A673 (cell line): Measurements from ENCODE around the gene ITGB1BP2. TPM values are rescaled to one million over a fixed set of nuclear protein-coding genes. Genes with fewer than 3 reads are reported as not detected.
"Not testable (repeated sequence)": the region's sequence is repeated elsewhere in the genome, so short reads cannot be mapped to it uniquely, and the experiment has no call there.

ENCODE experiments used
- BruUV-seq: library from RNA; stranded (reverse); fragments of 400-500 nt; replicated peaks from 2 replicates; lab custom pipeline; 2021; lab: Mats Ljungman, UMichigan
- CTCF ChIA-PET: fragments of 300-600 bp; sonication (Branson Sonifier 250); formaldehyde crosslinking; loops from one replicate; lab custom pipeline; 2022; ENCODE audit warnings: antibody characterized with exemption; lab: Charles Lee
- POLR2A ChIA-PET: fragments of 300-600 bp; sonication (Branson Sonifier 250); formaldehyde crosslinking; loops from one replicate; lab custom pipeline; 2022; ENCODE audit warnings: antibody characterized with exemption; ENCODE audit not compliant: low non-redundant PET; lab: Charles Lee
- DNase-seq: peaks from one replicate; pipeline ENCODE4 v3.0.0-alpha.2; 2015; ENCODE audit warnings: low spot score
- H3K27ac ChIP-seq: fragments of 200-600 bp; sonication (generic); 2 replicates; pipeline ENCODE4 v1.5.1; 2016; ENCODE audit warnings: mixed run types, low read depth, mild to moderate bottlenecking, mixed read lengths, antibody characterized with exemption, low read length; ENCODE audit not compliant: poor library complexity, severe bottlenecking
- H3K27me3 ChIP-seq: fragments of 200-600 bp; sonication (generic); replicated peaks from 2 replicates; pipeline ENCODE4 v1.6.1; 2017; ENCODE audit warnings: mixed run types, low read depth, mild to moderate bottlenecking, mixed read lengths, antibody characterized with exemption, low read length; ENCODE audit not compliant: insufficient read depth, poor library complexity
- H3K36me3 ChIP-seq: fragments of 200-600 bp; sonication (generic); 2 replicates; pipeline ENCODE4 v1.6.1; 2016; ENCODE audit warnings: mixed run types, mild to moderate bottlenecking, mixed read lengths, antibody characterized with exemption, low read length; ENCODE audit not compliant: insufficient read depth, poor library complexity, severe bottlenecking
- H3K4me1 ChIP-seq: fragments of 200-600 bp; sonication (generic); 2 replicates; pipeline ENCODE4 v1.6.1; 2017; ENCODE audit warnings: mixed run types, mild to moderate bottlenecking, mixed read lengths, antibody characterized with exemption, low read length; ENCODE audit not compliant: insufficient read depth, poor library complexity, severe bottlenecking
- H3K4me3 ChIP-seq: fragments of 200-600 bp; sonication (generic); 2 replicates; pipeline ENCODE4 v1.5.1; 2016; ENCODE audit warnings: low read depth, mixed run types, mild to moderate bottlenecking, mixed read lengths, low read length; ENCODE audit not compliant: poor library complexity, severe bottlenecking
- H3K9me3 ChIP-seq: fragments of 200-600 bp; sonication (generic); 2 replicates; pipeline ENCODE4 v1.6.1; 2016; ENCODE audit warnings: mixed run types, low read depth, mild to moderate bottlenecking, mixed read lengths, antibody characterized with exemption, low read length; ENCODE audit not compliant: poor library complexity, severe bottlenecking
- CTCF ChIP-seq: fragments of 300-800, 200-600 bp; sonication (generic); conservative IDR thresholded peaks from 2 replicates; pipeline ENCODE4 v1.5.1; 2017; ENCODE audit warnings: low read depth, mild to moderate bottlenecking, antibody characterized with exemption, low read length, moderate library complexity, mixed read lengths
- EZH2 ChIP-seq: fragments of 200-600 bp; sonication (generic); IDR thresholded peaks from 2 replicates; pipeline ENCODE4 v1.6.1; 2017; ENCODE audit warnings: borderline replicate concordance, low read depth, mild to moderate bottlenecking, mixed read lengths, antibody characterized with exemption, low read length; ENCODE audit not compliant: poor library complexity, severe bottlenecking
- intact Hi-C: fragments of 100-400 bp; cut with micrococcal nuclease; formaldehyde crosslinking; loops from one replicate; pipeline ENCODE4 v1.10.0; 2022; ENCODE audit not compliant: unreplicated experiment
- total RNA-seq: library from RNA; stranded (reverse); gene quantifications from 2 replicates; pipeline ENCODE4 v1.2.3, GENCODE V29; 2021

The ITGB1BP2 gene
- total RNA-seq, 1 experiment from 2014 or later: 6.6 TPM

DNA sequence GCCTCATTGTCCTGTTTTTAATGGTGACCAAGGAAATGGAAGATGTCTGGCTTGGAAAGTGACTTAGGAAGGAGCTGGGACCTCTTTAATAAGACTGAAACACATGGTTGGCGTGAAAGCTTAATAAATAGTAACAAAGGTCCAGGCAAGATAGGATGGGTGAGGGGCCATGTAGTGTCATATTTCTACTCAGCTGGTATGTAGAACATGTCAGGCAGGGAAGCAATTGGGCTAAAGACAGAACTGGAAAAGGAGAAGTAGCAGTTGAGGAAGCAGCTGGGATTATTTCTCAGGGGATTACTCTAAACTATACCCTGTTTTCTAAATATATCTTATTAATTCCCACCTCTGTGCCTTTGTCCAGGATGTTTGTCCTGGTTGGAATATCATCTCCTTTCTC is 18.6 kb downstream of the ITGB1BP2 start:
- Histone ChIP-seq H3K4me3 (no peak overlapping the region), H3K4me1 (no peaks in the 10 kb centered on the region), H3K27me3 (no peaks in the 10 kb centered on the region), H3K27ac (no peak overlapping the region), H3K9me3 (no peaks in the 10 kb centered on the region), H3K36me3 (no peaks in the 10 kb centered on the region)
- intact Hi-C loops: no loop called here
- no TSS peak for BruUV-seq
- ChIA-PET POLR2A (no interaction called here), CTCF (no interaction called here)
- DNase-seq: no peak
- TF ChIP-seq CTCF (no peak), EZH2 (no peak)

DNA sequence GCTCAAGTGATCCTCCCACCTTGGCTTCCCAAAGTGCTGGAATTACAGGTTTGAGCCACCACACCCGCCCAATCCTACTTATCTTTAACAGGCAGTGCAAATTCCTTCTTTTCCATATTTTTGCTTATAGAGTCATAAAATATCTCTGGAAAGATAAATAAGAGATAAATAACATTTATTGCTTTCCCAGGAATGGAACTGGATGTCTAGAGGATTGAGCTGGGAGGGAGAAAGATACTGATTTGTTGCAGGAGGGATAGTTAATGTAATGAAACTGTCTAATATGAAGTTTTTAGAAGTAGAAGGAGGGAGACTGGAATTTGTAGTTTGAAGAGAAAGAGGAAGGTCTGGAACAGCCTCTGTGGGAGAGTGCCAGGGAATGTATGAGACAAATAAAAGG is 20.2 kb downstream of the ITGB1BP2 start:
- DNase-seq: no peak
- Histone ChIP-seq H3K4me3 (no peak overlapping the region), H3K4me1 (no peaks in the 10 kb centered on the region), H3K27ac (no peak overlapping the region), H3K36me3 (no peaks in the 10 kb centered on the region), H3K27me3 (no peaks in the 10 kb centered on the region), H3K9me3 (peaks cover 4% of the 10 kb centered on the region)
- intact Hi-C loops: no loop called here
- TF ChIP-seq EZH2: no peak
- no peak for TF ChIP-seq CTCF
- no TSS peak for BruUV-seq
- ChIA-PET CTCF (no interaction called here), POLR2A (no interaction called here)

DNA sequence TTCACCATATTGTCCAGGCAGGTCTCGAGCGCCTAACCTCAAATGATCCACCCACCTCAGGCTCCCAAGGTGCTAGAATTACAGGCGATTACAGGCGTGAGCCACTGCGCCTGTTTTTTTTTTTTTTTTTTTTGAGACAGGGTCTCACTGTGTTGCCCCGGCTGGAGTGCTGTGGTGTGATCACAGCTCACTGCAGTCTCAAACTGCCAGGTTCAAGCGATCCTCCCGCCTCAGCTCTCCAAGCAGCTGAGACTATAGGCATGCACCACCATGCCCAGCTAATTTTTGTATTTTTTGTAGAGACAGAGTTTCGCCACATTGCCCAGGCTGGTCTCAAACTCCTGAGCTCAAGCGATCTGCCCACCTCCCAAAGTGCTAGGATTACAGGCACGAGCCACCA is 22.9 kb downstream of the ITGB1BP2 start:
- BruUV-seq, POLR2A ChIA-PET: not testable (repeated sequence)

DNA sequence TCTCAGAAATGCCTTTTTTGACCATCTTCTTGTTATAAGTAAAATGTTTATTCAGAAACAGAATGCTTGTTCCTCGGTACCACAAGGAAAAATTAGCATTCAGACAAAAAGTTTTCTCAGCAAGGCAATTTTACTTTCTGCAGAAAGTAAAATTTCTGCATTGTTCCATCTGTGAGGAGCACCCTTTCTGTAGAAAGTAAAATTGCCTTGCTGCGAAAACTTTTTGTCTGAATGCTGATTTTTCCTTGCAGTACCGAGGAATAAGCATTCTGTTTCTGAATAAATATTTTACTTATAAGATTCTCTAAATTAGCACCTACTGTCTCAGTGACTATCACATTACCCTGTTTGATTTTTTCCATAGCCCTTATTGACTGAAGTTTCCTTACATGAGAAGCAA is 24.8 kb downstream of the ITGB1BP2 start:
- no TSS peak for BruUV-seq
- Histone ChIP-seq H3K27me3 (no peaks in the 10 kb centered on the region), H3K4me1 (no peaks in the 10 kb centered on the region), H3K4me3 (no peak overlapping the region), H3K27ac (no peak overlapping the region), H3K9me3 (peaks cover 5% of the 10 kb centered on the region), H3K36me3 (no peaks in the 10 kb centered on the region)
- no peak for DNase-seq
- ChIA-PET CTCF (no interaction called here), POLR2A (no interaction called here)
- intact Hi-C loops: no loop called here
- no peak for TF ChIP-seq EZH2
- no peak for TF ChIP-seq CTCF

More for the DNA sequence above, 22.9 kb downstream of the ITGB1BP2 start:
- intact Hi-C loops, H3K27me3 ChIP-seq, H3K4me3 ChIP-seq, CTCF ChIA-PET, DNase-seq, H3K4me1 ChIP-seq, H3K36me3 ChIP-seq, H3K9me3 ChIP-seq, H3K27ac ChIP-seq: not testable (repeated sequence)

DNA sequence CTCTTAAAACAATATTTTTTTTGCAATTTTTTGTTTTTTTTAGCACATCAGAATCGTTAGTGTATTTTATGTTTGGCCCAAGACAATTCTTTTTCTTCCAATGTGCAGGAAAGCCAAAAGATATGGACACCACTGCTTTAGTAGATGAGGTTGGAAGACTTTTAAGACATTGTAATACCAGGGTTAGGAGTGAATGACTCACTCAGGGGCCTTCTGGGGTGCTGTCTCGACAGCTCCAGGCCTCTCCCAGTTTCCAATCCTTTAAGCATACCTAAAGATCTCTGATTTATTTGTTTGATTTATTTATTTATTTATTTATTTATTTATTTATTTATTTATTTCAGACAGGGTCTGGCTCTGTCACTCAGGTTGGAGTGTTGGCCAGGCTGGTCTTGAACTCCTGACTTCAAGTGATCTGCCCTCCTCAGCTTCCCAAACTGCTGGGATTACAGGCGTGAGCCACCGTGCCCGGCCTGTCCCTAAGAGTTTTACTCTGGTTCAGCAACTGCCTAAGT is 47.7 kb downstream of the ITGB1BP2 start:
- H3K27me3 ChIP-seq, intact Hi-C loops, H3K27ac ChIP-seq, CTCF ChIA-PET, BruUV-seq, H3K36me3 ChIP-seq, H3K4me1 ChIP-seq, H3K4me3 ChIP-seq, DNase-seq, POLR2A ChIA-PET, H3K9me3 ChIP-seq: not testable (repeated sequence)
